Femur (tissue), 1 donor: ENCODE measurements around the gene COPZ1.
A peak's percentile ranks its signal among the peaks of the same experiment; 100 is the strongest.
"Not testable (repeated sequence)": the region's sequence is repeated elsewhere in the genome, so short reads cannot be mapped to it uniquely, and the experiment has no call there.

Experiments used
- DNase-seq: peaks from one replicate; pipeline ENCODE4 v3.0.0-alpha.2; 2017

The COPZ1 gene

DNA sequence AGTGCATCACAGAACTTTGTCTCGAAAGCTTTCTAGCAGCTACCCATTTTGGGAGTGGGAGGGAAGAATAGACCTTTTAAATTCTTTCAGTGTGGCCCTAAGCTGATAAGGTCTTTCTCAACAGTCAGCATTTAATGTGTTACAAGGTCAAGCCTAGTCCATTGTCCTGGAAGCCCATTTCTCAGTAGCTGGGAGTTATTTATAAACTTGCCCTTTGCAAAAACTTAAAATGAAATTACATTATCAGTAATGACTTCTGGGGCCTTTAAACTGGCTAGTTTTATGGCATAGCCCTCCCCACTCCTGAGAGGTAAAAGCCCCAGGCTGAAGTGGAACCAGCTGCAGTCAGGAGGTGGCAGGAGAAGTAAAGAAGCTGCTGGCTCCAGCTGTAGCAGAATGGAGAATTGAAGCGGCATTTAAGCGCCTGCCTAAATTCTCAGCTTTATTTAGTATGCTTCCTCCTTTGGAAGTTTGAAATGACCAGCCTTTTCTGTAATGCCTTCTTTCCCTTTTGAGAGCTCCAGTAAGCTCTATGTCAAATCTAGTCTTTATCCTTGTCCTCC, 12.4 kb downstream of the COPZ1 start:
- DNase-seq, result no peak

DNA sequence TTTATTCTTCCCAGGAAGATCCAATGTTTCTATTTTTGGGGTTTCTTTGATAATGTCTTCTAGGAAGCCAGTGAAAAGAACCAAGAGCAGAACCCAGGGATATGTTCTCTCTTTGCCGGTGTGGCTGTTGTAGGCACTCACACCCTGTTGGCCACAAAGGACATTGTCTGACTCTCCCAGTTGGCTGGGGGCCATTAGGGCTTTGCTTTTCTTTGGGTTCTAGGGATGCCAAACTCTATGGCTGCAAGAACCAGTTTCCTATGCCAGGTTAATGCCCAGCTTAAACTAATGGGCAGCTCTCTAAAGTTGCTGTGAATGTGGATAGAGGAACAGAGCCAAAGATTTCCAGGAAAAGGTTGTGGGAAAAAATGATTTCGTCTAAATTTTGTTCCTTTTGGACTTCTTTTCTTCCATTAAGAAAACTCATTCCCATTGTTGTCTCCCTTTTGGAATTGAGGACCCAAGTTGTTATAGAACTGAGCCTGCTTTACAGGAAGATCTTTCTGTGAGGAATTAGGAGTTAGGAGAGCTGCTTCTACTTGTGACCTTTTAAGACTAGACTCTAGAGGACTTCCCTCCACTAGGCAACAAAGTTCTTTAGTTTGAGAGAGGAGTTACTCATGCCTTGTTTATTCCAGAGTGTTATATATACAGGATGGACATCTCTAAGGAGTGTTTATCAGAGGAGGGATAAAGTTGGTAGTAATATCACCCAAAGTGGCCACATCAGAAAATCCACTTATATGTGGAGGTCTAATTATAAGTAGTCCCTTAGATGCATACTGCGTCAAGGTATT, 13.1 kb downstream of the COPZ1 start:
- no peak for DNase-seq

DNA sequence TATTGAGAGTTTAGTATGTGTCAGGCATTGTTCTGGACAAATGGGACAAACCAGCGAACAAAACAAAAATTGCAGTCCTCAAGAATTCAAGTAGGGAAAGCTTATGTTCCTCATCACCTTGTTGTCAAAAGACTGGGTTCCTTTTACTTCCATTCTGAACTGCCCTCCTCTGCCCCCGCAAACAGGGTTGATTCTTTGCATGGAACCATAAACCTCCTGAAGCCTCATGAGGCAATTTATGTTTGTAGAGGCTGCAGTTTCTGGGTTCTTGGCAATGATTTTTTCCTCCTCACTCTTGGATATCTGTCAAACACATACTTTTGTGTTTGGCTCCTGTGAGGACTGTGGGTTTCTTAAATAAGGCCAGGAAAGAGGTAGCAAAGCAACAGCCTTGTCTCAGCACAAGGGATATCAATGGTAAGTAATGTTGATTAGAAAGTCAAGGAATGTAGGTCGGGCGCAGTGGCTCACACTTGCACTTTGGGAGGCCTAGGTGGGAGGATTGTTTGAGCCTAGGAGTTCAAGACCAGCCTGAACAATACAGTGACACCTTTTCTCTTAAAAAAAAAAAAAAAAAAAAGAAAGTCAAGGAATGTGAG, 13.9 kb downstream of the COPZ1 start:
- no peak for DNase-seq

DNA sequence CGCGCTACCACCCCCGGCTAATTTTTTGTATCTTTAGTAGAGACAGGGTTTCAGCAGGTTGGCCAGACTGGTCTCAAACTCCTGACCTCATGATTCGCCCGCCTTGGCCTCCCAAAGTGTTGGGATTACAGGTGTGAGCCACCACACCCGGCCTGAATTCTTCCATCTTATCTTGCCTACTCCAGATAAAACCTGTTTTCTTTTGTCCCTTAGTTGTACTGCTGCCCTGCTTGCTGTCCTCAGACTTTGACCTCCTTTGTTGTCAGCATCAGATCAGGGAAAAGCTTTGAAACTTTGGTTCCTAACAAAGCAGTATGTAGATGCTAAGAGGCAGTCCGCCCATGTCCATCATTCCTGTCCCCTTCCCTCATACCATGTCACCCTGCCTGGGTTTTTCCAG, 15.9 kb downstream of the COPZ1 start:
- DNase-seq, result no peak

DNA sequence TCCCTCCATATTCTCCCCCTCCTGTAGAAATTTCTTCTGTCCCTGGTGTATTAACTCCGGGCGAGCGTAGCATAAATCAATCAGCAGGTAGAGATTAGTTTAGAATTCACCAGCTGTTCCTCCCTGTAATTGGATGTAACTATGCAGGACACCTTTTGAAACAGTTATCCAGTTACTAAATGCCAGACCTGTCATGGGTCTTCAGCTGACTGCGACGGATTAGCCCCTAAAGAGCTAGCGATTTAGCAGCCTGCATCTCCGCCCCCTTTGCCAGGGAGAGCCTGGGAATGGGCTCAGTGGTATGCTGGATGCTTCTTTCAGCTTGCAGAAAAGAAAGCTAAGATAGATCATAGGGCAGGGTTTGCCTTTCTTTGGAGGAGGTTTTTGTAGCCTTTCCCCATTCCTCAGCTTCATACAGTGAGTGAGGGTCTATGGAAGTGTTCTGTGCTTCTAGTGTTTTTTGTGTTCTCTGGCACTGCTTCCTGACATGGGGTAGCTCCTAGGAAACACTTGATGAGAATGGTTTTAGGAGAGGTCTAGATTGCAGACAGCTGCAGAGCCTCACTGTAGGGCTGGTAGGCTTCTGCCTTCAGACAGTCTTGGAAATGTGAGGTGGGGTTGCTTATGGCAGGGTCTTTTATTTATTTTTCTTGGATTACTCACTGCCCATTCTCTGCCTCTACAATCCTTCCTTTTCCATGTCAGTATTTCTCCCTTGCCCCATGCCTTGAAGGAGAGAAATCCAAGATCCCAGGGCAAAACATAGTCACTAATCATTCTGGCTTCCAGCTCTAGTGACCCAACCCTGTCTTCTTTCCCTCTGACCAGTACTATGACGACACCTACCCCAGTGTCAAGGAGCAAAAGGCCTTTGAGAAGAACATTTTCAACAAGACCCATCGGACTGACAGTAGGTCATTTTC, 16.7 kb downstream of the COPZ1 start:
- DNase-seq, result no peak

DNA sequence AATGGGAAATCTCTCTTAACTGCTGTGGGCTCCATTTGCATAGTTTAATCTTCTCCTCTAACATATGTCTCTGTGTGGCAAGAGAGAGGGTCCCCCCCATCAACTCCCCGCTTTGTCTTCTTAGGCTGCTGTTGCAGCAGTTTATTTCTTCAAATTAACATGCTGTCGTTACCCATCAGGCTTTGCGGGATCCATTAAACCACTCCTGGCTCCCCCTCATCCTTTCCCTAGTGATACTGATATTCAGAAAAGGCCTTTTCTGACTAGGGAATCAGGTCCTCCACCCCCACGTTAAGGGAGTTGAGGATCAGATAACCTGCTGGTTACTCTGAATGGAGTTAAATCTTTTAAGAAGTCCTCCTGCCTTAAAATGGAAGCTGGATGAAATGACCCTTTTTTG, 24.1 kb downstream of the COPZ1 start:
- DNase-seq, result no peak

DNA sequence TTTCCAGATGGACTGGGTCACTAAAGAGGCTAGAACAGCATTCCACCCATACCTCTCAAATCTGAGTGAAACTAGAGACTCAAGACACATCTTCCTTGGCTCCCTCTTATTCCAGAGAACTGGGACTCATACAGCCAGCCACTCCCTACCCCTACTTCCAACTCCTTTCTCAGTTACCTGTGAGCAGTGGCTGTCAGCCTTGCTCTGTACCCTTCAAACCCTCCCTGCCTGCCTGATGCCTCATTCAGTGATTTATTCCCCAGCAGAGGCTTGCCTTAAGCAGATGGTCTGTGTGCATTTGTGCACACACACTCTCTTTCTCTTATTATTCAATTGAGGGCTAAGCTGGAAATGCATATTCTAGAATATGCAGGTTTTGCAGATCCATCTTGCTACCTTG, 24.7 kb downstream of the COPZ1 start:
- no peak for DNase-seq

DNA sequence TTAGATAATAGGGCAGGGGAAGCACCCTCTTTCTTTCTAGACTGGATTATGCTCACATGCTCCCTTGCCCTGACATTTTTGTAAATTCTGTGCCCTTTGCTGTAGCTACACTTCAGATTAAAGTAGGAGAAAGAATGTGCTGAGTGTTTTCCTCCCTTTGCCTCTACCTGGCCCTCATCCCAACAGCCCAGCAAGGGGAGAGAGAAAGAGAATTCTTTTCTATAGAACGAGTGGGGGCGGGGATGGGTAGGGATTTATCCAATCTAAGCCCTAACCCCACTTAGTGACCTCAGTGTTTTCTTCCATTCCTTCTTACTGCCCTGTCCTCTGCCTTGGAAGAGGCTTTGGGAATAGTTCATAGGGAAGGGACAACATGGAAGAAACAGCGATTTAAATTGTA, 25.8 kb downstream of the COPZ1 start:
- DNase-seq, result no peak

DNA sequence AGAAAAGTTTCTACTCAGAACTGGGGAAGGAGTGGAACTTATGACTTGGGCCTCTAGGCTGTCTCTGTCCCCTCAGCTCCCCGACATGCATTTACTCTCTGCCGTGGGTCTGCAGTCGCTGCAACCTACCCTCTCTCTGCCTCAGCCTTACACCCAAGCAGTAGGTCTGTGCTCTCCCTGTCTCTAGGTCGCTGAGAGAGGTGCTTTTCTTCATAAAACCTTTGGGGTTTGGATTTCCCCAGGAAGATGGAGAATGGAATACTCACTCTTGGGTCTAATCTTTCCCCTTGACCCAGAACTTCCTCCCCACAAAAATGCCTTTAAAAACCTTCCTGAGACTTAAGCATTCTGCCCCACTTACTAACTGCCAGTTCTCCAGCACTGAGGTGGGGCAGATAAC, 26.4 kb downstream of the COPZ1 start:
- DNase-seq, result no peak

DNA sequence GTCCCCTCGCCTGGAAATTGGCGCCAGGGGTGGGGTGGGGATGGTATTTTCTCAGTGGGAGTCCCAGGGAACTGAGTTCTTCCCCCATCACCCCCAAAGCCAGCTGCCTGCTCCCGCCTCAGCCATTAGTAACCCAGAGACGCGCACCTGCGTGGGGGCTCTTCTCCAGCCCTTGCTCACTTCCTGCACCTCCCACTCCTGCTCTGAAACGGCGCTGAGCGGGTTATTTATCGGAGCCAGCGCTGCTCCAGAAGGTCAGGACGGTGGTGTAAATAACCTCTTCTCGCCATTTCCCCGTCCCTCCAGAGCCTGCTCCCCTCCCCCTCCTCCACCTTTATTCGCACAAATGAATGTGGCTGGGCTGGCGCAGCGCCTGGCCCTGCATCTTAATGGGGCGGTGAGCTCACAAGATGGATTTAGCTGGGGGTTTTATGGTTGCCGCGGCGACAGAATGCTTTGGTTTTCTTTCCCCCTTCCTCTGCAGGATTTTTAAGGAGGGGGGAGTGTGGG, 27.1 kb downstream of the COPZ1 start:
- peak; percentile 87 for DNase-seq

DNA sequence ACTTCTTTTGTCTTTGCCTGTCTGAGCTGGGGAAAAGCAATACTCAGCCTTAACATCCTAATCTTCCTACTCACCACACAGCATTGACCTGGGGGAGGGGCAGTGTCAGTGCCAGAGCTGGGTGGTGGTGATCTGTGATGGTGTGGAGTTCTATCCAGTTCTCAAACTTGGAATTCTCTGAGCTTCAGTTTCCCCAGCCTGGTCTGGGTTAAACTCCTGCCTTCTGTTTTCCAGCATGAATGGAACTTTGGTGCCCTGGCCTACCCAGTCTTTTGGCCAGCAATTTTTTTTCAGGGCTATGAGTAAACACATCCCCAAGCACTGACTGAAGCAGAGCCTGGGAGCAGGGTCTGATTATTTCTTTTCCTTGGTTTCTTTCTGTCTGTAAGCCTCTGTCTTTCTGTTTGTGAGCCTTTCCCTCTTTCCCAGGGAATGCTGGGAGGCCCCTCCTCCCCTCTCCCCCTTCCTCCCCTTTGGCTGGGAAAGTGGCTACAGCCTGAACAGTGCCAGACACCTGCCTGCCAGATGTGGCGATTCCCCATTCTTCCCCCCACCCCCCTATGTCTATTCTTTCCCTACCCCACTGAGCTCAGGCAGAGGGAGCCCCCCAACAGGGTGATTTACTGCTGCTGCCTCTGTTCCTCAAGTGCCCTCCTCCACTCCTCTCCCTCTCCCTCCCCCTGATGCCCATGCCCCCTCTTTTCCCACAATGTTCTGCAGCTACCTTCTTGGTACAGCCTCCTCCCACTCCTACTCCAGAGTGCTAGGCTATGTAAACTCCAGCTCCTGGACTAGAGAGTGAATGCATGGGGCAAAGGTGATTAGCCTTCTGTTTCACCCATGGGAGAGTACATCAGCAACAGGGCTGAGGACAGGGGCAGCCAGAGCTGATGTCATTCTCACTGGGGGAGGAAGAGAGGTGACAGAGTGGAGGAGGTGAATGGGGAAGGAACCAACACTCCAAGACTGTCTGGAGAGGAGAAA, 28.3 kb downstream of the COPZ1 start:
- DNase-seq, result peak; percentile 77

DNA sequence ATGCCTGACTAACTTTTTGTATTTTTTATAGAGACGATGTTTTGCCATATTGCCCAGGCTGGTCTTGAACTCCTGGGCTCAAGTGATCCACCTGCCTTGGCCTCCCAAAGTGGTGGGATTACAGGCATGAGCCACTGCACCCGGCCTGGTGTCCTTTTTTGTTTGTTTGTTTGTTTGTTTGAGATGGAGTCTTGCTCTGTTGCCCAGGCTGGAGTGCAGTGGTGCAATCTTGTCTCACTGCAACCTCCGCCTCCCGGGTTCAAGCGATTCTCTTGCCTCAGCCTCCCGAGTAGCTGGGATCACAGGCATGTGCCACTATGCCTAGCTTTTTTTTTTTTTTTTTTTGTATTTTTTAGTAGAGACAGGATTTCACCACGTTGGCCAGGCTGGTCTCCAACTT, 29.3 kb downstream of the COPZ1 start:
- not testable (repeated sequence) for DNase-seq

DNA sequence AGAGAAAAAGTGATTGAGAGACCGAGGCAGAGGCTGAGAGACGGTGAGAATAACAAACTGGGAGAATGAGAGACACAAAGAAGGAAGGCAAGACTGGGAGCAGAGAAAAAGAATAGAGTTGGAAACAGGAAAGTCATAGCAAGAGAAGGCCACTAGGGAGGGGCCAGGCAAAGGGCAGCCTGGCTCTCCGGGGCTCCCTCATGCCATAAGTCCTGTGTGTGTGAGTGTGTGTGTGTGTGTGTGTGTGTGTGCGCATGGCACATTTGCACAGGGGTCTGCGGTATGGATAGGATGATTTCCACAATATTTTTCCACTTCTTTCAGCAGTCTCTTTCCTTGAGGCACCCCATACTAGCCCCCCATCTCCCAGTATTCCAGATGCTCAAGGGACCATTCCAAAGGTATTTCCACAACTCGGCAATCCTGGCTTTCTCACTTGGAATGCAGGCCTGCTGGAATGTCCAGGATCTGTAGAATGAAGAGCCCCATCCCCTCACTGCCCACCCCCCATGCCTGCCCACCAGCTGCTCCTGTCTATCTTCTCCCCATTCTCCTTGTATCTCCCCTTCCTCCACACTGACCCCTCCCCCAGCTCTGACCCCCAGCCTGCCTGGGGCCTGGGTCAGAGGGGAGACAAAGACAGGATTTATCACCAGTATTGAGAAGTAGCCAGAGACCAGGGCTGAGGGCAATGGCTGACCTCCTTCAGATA, 30.3 kb downstream of the COPZ1 start:
- DNase-seq, result no peak

DNA sequence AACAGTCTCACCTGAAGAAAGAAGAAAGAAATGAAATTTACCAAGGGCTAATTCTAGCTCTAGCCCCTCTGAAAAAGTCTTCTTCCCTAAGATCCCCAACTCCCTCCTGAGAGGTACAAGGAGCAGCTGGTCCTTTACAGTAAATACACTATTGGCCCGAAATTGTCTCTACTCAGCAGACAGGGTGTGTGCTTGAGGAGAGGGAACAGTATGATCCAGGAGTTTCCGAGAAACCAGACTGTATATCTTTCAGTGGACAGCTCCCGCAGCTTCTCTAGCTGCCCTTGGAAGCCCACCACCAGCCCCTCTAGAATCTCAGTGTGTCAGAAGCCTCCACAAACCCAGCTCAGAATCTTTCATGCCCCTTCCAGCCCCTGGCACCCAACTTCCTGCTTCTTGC, 31.3 kb downstream of the COPZ1 start:
- DNase-seq, result no peak

DNA sequence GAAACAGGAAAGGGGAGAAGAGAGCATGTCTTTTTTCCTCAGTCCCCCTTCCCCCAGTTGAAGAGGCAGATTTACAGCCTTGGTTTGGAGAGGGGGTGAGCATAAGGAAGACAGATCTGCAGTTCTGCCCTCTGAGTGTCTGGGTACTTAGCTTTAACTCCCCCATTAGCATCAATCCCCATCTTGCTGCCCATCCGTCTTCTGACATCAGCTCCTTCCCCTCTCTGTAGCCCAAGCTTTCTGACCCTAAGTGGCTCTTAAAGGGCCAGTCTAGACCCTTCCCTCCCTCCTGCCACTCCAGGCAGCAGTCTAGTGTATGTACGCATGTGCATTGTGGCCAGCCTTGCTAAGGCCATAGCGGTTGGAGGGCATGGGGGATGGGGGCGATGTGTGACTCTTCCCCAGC, 32.0 kb downstream of the COPZ1 start:
- no peak for DNase-seq

DNA sequence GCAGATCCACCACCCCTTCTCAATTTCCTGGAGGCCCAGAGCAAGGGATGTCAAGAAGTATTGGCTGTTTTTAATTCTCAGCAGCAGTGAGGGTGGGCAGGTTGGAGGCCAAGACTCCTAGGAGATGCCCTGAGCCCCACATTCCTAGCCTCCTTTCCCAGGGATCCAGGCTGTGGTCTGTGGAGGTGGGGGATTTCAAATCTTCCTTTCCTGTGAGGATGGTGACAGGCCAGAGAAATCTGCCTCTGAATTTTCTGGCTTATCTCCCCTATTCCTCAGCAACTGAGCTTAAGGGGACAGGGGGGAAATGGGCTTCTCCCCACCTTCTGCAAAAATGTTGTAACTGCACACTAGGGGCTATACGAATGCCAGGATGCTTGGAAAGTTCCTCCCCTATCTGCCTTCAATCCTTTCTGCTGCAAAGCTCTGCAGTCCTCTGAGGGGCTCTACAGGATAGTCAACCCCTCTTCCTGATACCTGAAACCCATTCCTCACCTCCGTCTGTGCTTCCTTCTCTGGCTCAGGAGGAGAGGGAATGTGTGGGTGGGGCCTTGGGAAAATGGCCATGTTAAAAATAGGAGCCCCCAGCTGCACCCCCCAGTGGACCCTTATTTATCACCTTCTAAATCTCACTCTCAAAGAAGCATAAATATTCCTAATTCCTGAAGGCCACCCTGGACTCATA, 32.7 kb downstream of the COPZ1 start:
- no peak for DNase-seq

DNA sequence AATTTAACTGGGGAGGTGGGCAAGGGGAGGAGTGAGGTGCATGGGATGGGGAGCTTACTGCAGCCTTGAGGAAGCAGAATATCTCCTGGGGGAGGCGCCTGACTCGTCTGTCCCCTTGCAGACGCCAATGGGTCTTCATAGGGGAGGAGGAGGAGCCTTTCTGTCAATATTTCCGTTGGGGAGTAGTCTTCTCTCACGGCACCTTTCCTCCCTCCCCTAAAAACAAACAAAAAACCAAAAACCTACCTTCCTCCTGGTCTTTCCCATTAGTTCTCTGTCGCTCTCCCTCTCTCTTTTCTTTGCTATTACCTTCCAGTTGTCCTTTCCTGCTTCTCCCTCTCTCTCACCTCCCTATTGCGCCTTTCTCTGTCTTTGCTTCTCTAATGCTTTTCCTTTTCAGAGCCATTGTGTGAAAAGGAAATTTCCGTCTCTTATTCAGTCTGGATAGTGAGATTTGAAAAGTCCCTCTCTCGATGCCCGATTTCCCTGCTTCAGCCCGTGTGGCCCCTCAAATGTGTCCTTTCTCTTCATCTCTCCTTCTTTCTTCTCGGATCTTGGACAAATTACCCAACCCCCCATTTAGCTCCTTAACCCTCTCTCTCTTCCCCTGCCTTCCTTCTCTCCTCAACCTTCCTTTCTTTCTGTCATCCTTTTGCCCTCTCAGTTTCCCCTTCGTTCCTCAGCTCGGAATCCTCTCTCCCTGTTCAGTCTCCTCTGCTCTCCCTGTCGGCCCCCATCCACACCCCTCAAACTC, 33.4 kb downstream of the COPZ1 start:
- peak; percentile 66 for DNase-seq

DNA sequence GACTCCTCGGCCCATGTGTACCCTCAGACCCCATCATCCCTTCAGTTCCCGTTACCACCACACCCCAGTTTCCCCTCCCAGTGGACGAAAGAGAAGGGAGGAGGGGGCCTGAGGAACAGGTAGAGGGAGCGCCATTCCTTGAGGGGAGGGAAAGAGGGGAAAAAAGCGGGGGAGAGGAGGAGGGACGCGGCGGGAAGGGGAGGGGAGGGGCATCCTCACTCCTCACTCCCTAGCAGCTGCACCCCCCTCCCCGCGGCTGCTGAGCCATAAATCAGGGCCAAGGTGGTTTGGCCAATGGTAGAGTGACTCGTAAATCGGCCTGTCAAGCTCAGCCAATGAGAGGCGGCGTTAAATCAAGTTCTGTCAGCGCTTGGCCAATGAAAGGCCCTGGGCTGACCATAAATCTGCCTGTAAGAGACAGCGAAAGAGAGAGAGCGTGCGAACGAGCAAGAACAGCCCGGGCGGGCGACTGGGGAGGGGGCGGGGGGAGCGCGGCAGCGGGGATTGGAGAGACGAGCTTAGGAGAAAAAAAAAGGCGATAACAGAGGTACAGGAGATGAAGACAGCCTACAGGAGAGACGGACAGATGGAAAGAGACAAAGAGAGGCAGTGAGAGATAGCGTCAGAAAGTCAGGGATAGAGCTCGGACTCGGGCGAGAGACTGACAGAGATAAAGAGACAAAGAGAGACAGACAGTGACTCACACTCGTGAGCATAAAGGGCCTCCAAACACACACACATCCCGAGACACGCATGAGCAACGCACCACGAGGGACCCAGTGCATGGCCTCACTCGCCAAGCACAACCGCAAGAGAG, 34.2 kb downstream of the COPZ1 start:
- peak; percentile 99 for DNase-seq
